H1 (cell line): Measurements from ENCODE around the gene P4HA1. TPM values are rescaled to one million over a fixed set of nuclear protein-coding genes. Genes with fewer than 3 reads are reported as not detected.

ENCODE experiments used
- CTCF ChIA-PET: fragments of 300-600 bp; sonication (Branson Sonifier 250); formaldehyde crosslinking; loops from one replicate; lab custom pipeline; 2021; ENCODE audit not compliant: partially characterized antibody; lab: Charles Lee
- POLR2A ChIA-PET: fragments of 300-600 bp; sonication (Branson Sonifier 250); formaldehyde crosslinking; loops from one replicate; lab custom pipeline; 2021; ENCODE audit warnings: inconsistent platforms; ENCODE audit not compliant: partially characterized antibody; lab: Charles Lee
- DNase-seq, 2 experiments: peaks; one replicate each; pipeline versions ENCODE4 v3.0.0 to v3.0.0-alpha.2; 2010 to 2022; ENCODE audit warnings: low spot score in 2 of 2, low read depth in 1 of 2, mixed read lengths in 1 of 2
- FAIRE-seq: peaks from 2 replicates; lab custom pipeline; 2011; peaks lifted over from hg19 to GRCh38; lab: Jason Lieb, UNC
- H2AFZ ChIP-seq: 2 replicates; pipeline ENCODE4 v1.8.1; 2012; ENCODE audit warnings: low read length, inconsistent platforms
- H2AK5ac ChIP-seq: 2 replicates; pipeline ENCODE4 v1.6.1; 2013; ENCODE audit warnings: low read depth, low read length
- H2BK120ac ChIP-seq: replicated peaks from 2 replicates; pipeline ENCODE3; 2013; ENCODE audit warnings: low read depth, low read length, inconsistent platforms
- H2BK12ac ChIP-seq: 2 replicates; pipeline ENCODE4 v1.6.1; 2013; ENCODE audit warnings: low read depth, low read length
- H2BK15ac ChIP-seq: 2 replicates; pipeline ENCODE4 v1.6.1; 2013; ENCODE audit warnings: low read length
- H2BK20ac ChIP-seq: 2 replicates; pipeline ENCODE4 v1.6.1; 2013; ENCODE audit warnings: low read length
- H2BK5ac ChIP-seq: 2 replicates; pipeline ENCODE4 v1.6.1; 2013; ENCODE audit warnings: low read depth, low read length
- H3K14ac ChIP-seq: 2 replicates; pipeline ENCODE4 v1.6.1; 2013; ENCODE audit warnings: inconsistent platforms; ENCODE audit not compliant: insufficient read length
- H3K18ac ChIP-seq: 2 replicates; pipeline ENCODE4 v1.6.1; 2013; ENCODE audit warnings: low read length; ENCODE audit errors: extremely low read depth
- H3K23ac ChIP-seq: 2 replicates; pipeline ENCODE4 v1.6.1; 2013; ENCODE audit warnings: inconsistent platforms; ENCODE audit not compliant: insufficient read length
- H3K23me2 ChIP-seq: 2 replicates; pipeline ENCODE4 v1.6.1; 2013; ENCODE audit warnings: low read depth, low read length
- H3K27ac ChIP-seq: 2 replicates; pipeline ENCODE4 v1.6.1; 2011; ENCODE audit warnings: low read depth, low read length, inconsistent platforms
- H3K27me3 ChIP-seq, 4 experiments: replicated peaks in 1 of 4; 1 replicate in 1 of 4; 2 replicates in 3 of 4; pipeline versions ENCODE4 v1.6.1 to v1.8.1; 2011 to 2013; ENCODE audit warnings: low read length in 3 of 4, mild to moderate bottlenecking in 3 of 4, inconsistent platforms in 2 of 4, mixed read lengths in 2 of 4, moderate library complexity in 1 of 4; ENCODE audit not compliant: control insufficient read depth in 3 of 4, insufficient read depth in 3 of 4; ENCODE audit errors: extremely low read depth in 1 of 4
- H3K36me3 ChIP-seq, 4 experiments: 2 replicates each; pipeline versions ENCODE4 v1.6.1 to v1.8.1; 2011 to 2013; ENCODE audit warnings: mild to moderate bottlenecking in 4 of 4, low read length in 3 of 4, moderate library complexity in 2 of 4, control low read depth in 1 of 4, inconsistent platforms in 1 of 4; ENCODE audit not compliant: insufficient read depth in 4 of 4, control insufficient read depth in 2 of 4
- H3K4ac ChIP-seq: replicated peaks from 2 replicates; pipeline ENCODE3; 2013; ENCODE audit warnings: low read length, low read depth, mixed read lengths, inconsistent platforms; ENCODE audit not compliant: insufficient read length
- H3K4me1 ChIP-seq, 4 experiments: replicated peaks in 1 of 4; 1 replicate in 1 of 4; 2 replicates in 3 of 4; pipeline versions ENCODE4 v1.6.1 to v1.8.1; 2011 to 2013; ENCODE audit warnings: low read length in 3 of 4, inconsistent platforms in 2 of 4, mixed read lengths in 1 of 4; ENCODE audit not compliant: insufficient read depth in 4 of 4, control insufficient read depth in 3 of 4
- H3K4me2 ChIP-seq, 2 experiments: 2 replicates each; pipeline versions ENCODE4 v1.6.1 to v1.8.1; 2011 to 2013; ENCODE audit warnings: low read depth in 2 of 2, low read length in 2 of 2, control low read depth in 1 of 2, inconsistent platforms in 1 of 2, mild to moderate bottlenecking in 1 of 2; ENCODE audit not compliant: insufficient read depth in 1 of 2
- H3K4me3 ChIP-seq, 4 experiments: fragments of 200-600, 300-600 bp in 1 of 4; sonication (generic), shearing (Covaris generic), sonication (Bioruptor Twin) in 1 of 4; 2 replicates each; pipeline versions ENCODE4 v1.5.1 to v1.8.1; 2011 to 2016; ENCODE audit warnings: low read length in 4 of 4, low read depth in 3 of 4, control low read depth in 2 of 4, inconsistent platforms in 2 of 4, mild to moderate bottlenecking in 2 of 4, mixed read lengths in 1 of 4, moderate library complexity in 1 of 4; ENCODE audit not compliant: insufficient read depth in 2 of 4; ENCODE audit errors: extremely low read depth in 1 of 4
- H3K56ac ChIP-seq: replicated peaks from 2 replicates; pipeline ENCODE3; 2013; ENCODE audit warnings: low read depth, mild to moderate bottlenecking, mixed read lengths, low read length, inconsistent platforms; ENCODE audit not compliant: insufficient read length
- H3K79me1 ChIP-seq: 2 replicates; pipeline ENCODE4 v1.6.1; 2013; ENCODE audit warnings: low read depth, low read length, control low read depth
- H3K79me2 ChIP-seq, 2 experiments: 2 replicates each; pipeline versions ENCODE4 v1.6.1 to v1.8.1; 2012 to 2013; ENCODE audit warnings: low read length in 2 of 2, mild to moderate bottlenecking in 2 of 2, inconsistent platforms in 1 of 2; ENCODE audit not compliant: insufficient read depth in 2 of 2, control insufficient read depth in 1 of 2
- H3K9ac ChIP-seq, 4 experiments: replicated peaks in 1 of 4; 1 replicate in 1 of 4; 2 replicates in 3 of 4; pipeline versions ENCODE4 v1.6.1 to v1.8.1; 2011 to 2013; ENCODE audit warnings: low read depth in 3 of 4, low read length in 3 of 4, control low read depth in 2 of 4, mild to moderate bottlenecking in 2 of 4, moderate library complexity in 2 of 4, inconsistent platforms in 1 of 4; ENCODE audit errors: extremely low read depth in 1 of 4
- H3K9me3 ChIP-seq, 2 experiments: 2 replicates each; pipeline versions ENCODE4 v1.6.1 to v1.8.1; 2012 to 2013; ENCODE audit warnings: mild to moderate bottlenecking in 2 of 2, moderate library complexity in 2 of 2, control low read depth in 1 of 2, inconsistent platforms in 1 of 2, low read depth in 1 of 2, low read length in 1 of 2, mixed read lengths in 1 of 2; ENCODE audit not compliant: insufficient read depth in 2 of 2
- H4K20me1 ChIP-seq, 2 experiments: replicated peaks in 1 of 2; 2 replicates each; pipeline versions ENCODE3 to v1.8.1; 2011 to 2013; ENCODE audit warnings: inconsistent platforms in 2 of 2, low read length in 2 of 2, mild to moderate bottlenecking in 1 of 2; ENCODE audit not compliant: insufficient read depth in 2 of 2, control insufficient read depth in 1 of 2
- H4K5ac ChIP-seq: 2 replicates; pipeline ENCODE4 v1.6.1; 2013; ENCODE audit warnings: low read length, low read depth, mixed read lengths, inconsistent platforms; ENCODE audit not compliant: insufficient read length
- H4K8ac ChIP-seq: 2 replicates; pipeline ENCODE4 v1.8.0; 2013; ENCODE audit warnings: mild to moderate bottlenecking, moderate library complexity, low read length, inconsistent platforms; ENCODE audit not compliant: insufficient read depth; ENCODE audit errors: extremely low read depth
- H4K91ac ChIP-seq: replicated peaks from 2 replicates; pipeline ENCODE3; 2013; ENCODE audit warnings: low read length, mixed read lengths, inconsistent platforms; ENCODE audit not compliant: insufficient read length
- EP300 ChIP-seq, 2 experiments: IDR thresholded peaks; 1 replicate in 1 of 2; 2 replicates in 1 of 2; pipeline ENCODE4 v1.6.1; 2011 to 2012; ENCODE audit warnings: low read depth in 2 of 2, low read length in 2 of 2, mild to moderate bottlenecking in 2 of 2, borderline replicate concordance in 1 of 2, inconsistent platforms in 1 of 2, moderate library complexity in 1 of 2
- SAP30 ChIP-seq: fragments of 300-600 bp; sonication (generic); IDR thresholded peaks from 2 replicates; pipeline ENCODE4 v1.7.1; 2012; ENCODE audit warnings: low read length, moderate library complexity, mild to moderate bottlenecking, inconsistent platforms; ENCODE audit not compliant: insufficient read depth, insufficient replicate concordance
- TAF7 ChIP-seq: optimal IDR thresholded peaks from 2 replicates; pipeline ENCODE3; 2011; ENCODE audit warnings: low read depth, mild to moderate bottlenecking, inconsistent platforms, low read length, moderate library complexity, borderline replicate concordance
- WGBS, 2 experiments: shearing (Covaris generic) in 1 of 2; methylation state at CpG; one replicate each; pipeline versions ENCODE4 v1.1.6 to v1.1.7; 2013 to 2015; ENCODE audit warnings: low lambda C conversion rate in 2 of 2, mixed read lengths in 2 of 2, inconsistent platforms in 1 of 2, low coverage in 1 of 2, missing lambda C conversion rate in 1 of 2; ENCODE audit not compliant: insufficient replicate concordance in 2 of 2, insufficient coverage in 1 of 2, insufficient read length in 1 of 2; ENCODE audit errors: extremely low coverage in 1 of 2, missing lambda C conversion rate in 1 of 2; 5-methylcytosine and 5-hydroxymethylcytosine counted together
- polyA plus RNA-seq, 7 experiments: library from polyadenylated mRNA; depleted of rRNA in 3 of 7; stranded (reverse) in 5 of 7; unstranded in 2 of 7; fragments of >200 nt in 5 of 7; fragments of 200-250 nt in 2 of 7; gene quantifications; 1 replicate in 5 of 7; 2 replicates in 1 of 7; 4 replicates in 1 of 7; pipeline versions ENCODE4 v1.2.1 to v1.2.3, GENCODE V29; 2011 to 2013; ENCODE audit warnings: missing spikeins in 2 of 7, mixed read lengths in 2 of 7
- total RNA-seq: library from RNA; stranded (reverse); fragmentation: NEBNext Ultra II Directional; extraction: Animal tissue kit (Norgen Biotek cat#: 25700); gene quantifications from 2 replicates; pipeline ENCODE4 v1.2.1, GENCODE V29; 2021

P4HA1 gene
- total and polyA plus RNA-seq, 2 of the 8 experiments (the other 6 are each of a cell fraction or from before 2014, with no cell fraction given) = 12.0 to 25.7 TPM

- Histone ChIP-seq H3K18ac (no peak overlapping the region), H3K36me3 (peaks cover 6 to 52% (median 35%) of the 10 kb centered on the region in 4 experiments; a peak in 7 of 8 replicates), H3K4ac (no peak overlapping the region), H3K56ac (no peak overlapping the region), H2BK120ac (no peak overlapping the region), H2AK5ac (no peak overlapping the region), H3K4me3 (no peak overlapping the region), H3K4me2 (no peak overlapping the region), H4K20me1 (no peaks in the 10 kb centered on the region), H4K8ac (no peak overlapping the region), H3K79me1 (no peaks in the 10 kb centered on the region), H2BK5ac (no peak overlapping the region), H3K4me1 (no peaks in the 10 kb centered on the region), H2BK15ac (no peak overlapping the region), H3K9me3 (no peaks in the 10 kb centered on the region), H3K23me2 (no peaks in the 10 kb centered on the region), H3K23ac (no peak overlapping the region), H4K5ac (no peak overlapping the region), H3K27ac (no peak overlapping the region), H2AFZ (no peak overlapping the region), H2BK12ac (no peak overlapping the region), H4K91ac (no peak overlapping the region), H3K14ac (no peak overlapping the region), H2BK20ac (no peak overlapping the region), H3K9ac (no peak overlapping the region), H3K27me3 (no peaks in the 10 kb centered on the region), H3K79me2 (no peaks in the 10 kb centered on the region)
- 90% methylated on average over 2 of the region's 2 CpGs; no CpG with 5 or more reads in 1 of the 2 experiments for WGBS, 2 experiments
- DNase-seq (no peak), FAIRE-seq (no peak)
- CTCF ChIA-PET = interaction anchor here (0.6 to 1.2 kb wide), 5 partner anchors 9 to 211 kb away, joined by 3 to 4 read pairs (median 3); no protein-coding TSS in a partner anchor
- POLR2A ChIA-PET = interaction anchor here (0.8 kb wide), 1 partner anchor 90 kb away, joined by 3 read pairs; no protein-coding TSS in a partner anchor
- TF ChIP-seq EP300 (IDR thresholded peaks at IDR 0.05; ENCODE audit: borderline replicate concordance in 1 of 2, low read depth in 2 of 2, low read length in 2 of 2) (no peak), SAP30 (no peak), TAF7 (no peak)
Observed at GRCh38 chr10:73139251-73139650, 42.6 kb upstream of the P4HA1 start.
